Activated B cell treated with CpG ODN at 0.5 μM for 24 hours (primary cell): ENCODE measurements around the gene BPIFB2. TPM values are rescaled to one million over a fixed set of nuclear protein-coding genes. Genes with fewer than 3 reads are reported as not detected.
"Not testable (repeated sequence)": the region's sequence is repeated elsewhere in the genome, so short reads cannot be mapped to it uniquely, and the experiment has no call there.

Experiments used
- ATAC-seq: fragments of 200-7000 bp; cut with Tn5 transposase; one replicate; pipeline ENCODE4 v1.10.0; 2021; ENCODE audit warnings: low read depth, mild to moderate bottlenecking, moderate library complexity
- CTCF ChIA-PET: fragments of 350-600 bp; sonication (Branson Sonifier 250); formaldehyde crosslinking; loops from one replicate; lab custom pipeline; 2021; ENCODE audit warnings: antibody characterized with exemption; lab: Charles Lee
- POLR2A ChIA-PET: fragments of 350-600 bp; sonication (Branson Sonifier 250); formaldehyde crosslinking; loops from one replicate; lab custom pipeline; 2021; ENCODE audit warnings: antibody characterized with exemption; lab: Charles Lee
- DNase-seq: peaks from one replicate; pipeline ENCODE4 v3.0.0; 2022
- H3K27ac Mint-ChIP-seq: one replicate; pipeline ENCODE4 v1.8.0; 2020; ENCODE audit warnings: mixed read lengths
- H3K27me3 Mint-ChIP-seq: one replicate; pipeline ENCODE4 v1.8.0; 2021; ENCODE audit warnings: mixed read lengths
- H3K36me3 Mint-ChIP-seq: one replicate; pipeline ENCODE4 v1.8.0; 2021; ENCODE audit warnings: low read depth, mixed read lengths
- H3K4me1 Mint-ChIP-seq: one replicate; pipeline ENCODE4 v1.8.0; 2021; ENCODE audit warnings: mixed read lengths
- H3K4me3 Mint-ChIP-seq: one replicate; pipeline ENCODE4 v1.8.0; 2020; ENCODE audit warnings: mild to moderate bottlenecking, mixed read lengths
- H3K9me3 Mint-ChIP-seq: one replicate; pipeline ENCODE4 v1.8.0; 2020; ENCODE audit warnings: mixed read lengths
- intact Hi-C: fragments of 100-400 bp; cut with micrococcal nuclease; formaldehyde crosslinking; loops from one replicate; pipeline ENCODE4 v1.15.1; 2024
- total RNA-seq: library from RNA; stranded (reverse); gene quantifications from 2 replicates; pipeline ENCODE4 v1.2.3, GENCODE V29; 2022
- TF ChIP-seq, protein P1 (sequence below): fragments of 200-600 bp; IDR thresholded peaks from one replicate; pipeline ENCODE4 v1.8.0; 2022; ENCODE audit warnings: antibody characterized with exemption, mild to moderate bottlenecking

The BPIFB2 gene
- total RNA-seq, 1 donor from 2014 or later: not detected

DNA sequence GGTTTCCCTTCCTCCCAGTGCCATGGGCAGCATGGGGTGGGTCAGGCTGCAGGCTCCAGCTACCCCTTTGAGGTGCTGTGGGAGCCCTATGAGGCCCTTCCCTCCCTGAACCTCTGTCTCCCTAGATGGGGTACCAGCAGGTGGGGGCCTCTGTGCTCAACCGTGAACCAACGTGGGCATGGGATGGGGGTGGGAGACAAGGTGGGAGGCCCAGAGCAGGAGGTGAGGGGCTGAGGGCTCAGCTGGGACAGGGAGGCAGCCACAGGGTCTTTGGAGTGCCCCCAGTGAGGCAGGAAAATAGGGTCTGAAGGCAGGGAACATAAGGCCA lies 36.6 kb upstream of the BPIFB2 start:
- POLR2A ChIA-PET: interaction anchor here (0.9 to 1.3 kb wide), 2 partner anchors 21 to 1142 kb away, joined by 3 to 4 read pairs; partner anchors contain the start of gene EIF2S2
- H3K4me1 Mint-ChIP-seq: peaks cover 32% of the 10 kb centered on the region
- no peaks in the 10 kb centered on the region for H3K27me3 Mint-ChIP-seq
- no peak overlapping the region for H3K4me3 Mint-ChIP-seq
- ATAC-seq (no peak), DNase-seq (no peak)
- intact Hi-C loops: loop anchor here (5.0 kb wide), 3 partner anchors 36 to 1546 kb away; partner anchors contain the start of genes BPIFB2, DYNLRB1, PLAGL2 and POFUT1
- TF ChIP-seq, protein P1, sequence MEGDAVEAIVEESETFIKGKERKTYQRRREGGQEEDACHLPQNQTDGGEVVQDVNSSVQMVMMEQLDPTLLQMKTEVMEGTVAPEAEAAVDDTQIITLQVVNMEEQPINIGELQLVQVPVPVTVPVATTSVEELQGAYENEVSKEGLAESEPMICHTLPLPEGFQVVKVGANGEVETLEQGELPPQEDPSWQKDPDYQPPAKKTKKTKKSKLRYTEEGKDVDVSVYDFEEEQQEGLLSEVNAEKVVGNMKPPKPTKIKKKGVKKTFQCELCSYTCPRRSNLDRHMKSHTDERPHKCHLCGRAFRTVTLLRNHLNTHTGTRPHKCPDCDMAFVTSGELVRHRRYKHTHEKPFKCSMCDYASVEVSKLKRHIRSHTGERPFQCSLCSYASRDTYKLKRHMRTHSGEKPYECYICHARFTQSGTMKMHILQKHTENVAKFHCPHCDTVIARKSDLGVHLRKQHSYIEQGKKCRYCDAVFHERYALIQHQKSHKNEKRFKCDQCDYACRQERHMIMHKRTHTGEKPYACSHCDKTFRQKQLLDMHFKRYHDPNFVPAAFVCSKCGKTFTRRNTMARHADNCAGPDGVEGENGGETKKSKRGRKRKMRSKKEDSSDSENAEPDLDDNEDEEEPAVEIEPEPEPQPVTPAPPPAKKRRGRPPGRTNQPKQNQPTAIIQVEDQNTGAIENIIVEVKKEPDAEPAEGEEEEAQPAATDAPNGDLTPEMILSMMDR: no peak
- CTCF ChIA-PET: no interaction called here
- H3K27ac Mint-ChIP-seq: no peak overlapping the region
- H3K9me3 Mint-ChIP-seq: peaks cover 2% of the 10 kb centered on the region
- H3K36me3 Mint-ChIP-seq: no peaks in the 10 kb centered on the region

DNA sequence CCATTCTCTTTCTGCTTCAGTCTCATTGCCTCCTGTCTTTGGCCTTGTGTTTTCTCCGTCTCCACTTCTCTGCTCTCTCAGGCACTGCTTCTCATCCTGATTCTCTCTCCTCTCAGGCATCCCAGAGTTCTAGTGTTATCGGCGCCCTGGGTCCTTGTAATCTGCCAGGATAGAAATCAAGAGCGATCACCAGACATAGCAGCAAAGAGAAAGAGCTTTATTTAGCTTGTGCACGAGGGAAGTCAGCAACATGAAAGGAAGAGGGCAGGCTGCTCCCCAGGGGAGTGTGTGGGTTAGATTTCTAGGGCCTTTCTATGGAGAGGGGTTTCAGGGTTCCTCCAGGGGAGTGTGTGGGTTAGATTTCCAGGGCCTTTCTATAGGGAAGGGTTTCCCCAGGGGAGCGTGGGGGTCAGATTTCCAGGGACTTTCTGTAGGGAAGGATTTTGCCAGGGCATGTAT lies 35.8 kb upstream of the BPIFB2 start:
- ATAC-seq (peak; percentile 50), DNase-seq (peak; percentile 55)
- H3K4me3 Mint-ChIP-seq: no peak overlapping the region
- H3K27me3 Mint-ChIP-seq: no peaks in the 10 kb centered on the region
- no peak overlapping the region for H3K27ac Mint-ChIP-seq
- intact Hi-C loops: loop anchor here (1.0 to 5.0 kb wide), 6 partner anchors 21 to 1546 kb away; partner anchors contain the start of genes BPIFB2, DNMT3B, DYNLRB1 and PLAGL2
- H3K9me3 Mint-ChIP-seq: peaks cover 2% of the 10 kb centered on the region
- TF ChIP-seq, protein P1: no peak
- ChIA-PET CTCF (interaction anchor here (1.6 kb wide), 1 partner anchor 125 kb away, joined by 4 read pairs; no protein-coding TSS in a partner anchor), POLR2A (interaction anchor here (0.6 to 1.6 kb wide), 8 partner anchors 10 to 1022 kb away, joined by 3 to 18 read pairs (median 4); partner anchors contain the start of genes MAPRE1 and RALY)
- H3K36me3 Mint-ChIP-seq: no peaks in the 10 kb centered on the region
- H3K4me1 Mint-ChIP-seq: peaks cover 26% of the 10 kb centered on the region

DNA sequence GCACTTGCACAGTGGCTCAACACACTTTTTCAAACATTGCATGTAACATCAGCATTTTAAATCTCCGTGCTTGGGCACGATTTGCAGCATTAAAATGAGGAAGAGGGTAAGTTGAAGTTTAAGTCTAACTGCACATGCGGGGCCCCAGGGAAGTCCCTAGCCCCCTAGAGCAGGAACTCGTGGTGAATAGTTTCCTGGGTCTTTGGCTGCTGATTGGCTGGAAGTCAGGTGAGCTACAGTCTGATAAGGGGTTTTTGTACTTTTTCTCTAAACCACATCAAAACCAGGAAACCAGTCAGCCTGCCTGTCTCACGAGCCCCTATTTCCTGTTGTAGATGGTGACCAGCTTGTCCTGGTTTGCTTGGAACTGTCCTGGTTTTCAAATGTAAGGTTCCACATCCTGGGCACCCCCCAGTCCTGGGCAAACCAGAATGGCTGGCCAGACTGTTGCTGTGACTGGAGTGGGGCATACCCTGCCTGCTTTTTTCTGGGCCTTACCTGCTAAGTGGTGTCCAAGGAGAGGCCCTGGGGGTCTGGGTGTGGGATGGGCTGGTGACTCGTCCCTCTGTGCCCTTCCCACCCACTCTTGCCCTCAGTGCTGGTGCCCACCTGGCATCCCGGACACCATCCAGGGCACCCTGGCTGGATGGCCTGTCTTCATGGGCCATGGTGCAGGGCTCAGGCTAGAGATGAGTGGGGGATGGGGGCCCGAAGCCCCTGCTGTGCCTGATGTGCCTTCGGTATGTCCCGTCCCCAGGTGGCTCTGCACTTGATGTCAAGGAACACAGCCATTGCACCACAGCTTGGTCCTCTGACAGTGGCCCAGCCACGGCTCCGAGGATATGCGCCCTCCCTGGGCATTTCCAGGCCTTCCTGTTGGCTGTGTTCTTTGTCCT lies 35.1 kb upstream of the BPIFB2 start:
- TF ChIP-seq, protein P1: no peak
- intact Hi-C loops: loop anchor here (1.0 to 5.0 kb wide), 6 partner anchors 20 to 1545 kb away; partner anchors contain the start of genes BPIFB2, DNMT3B, DYNLRB1 and PLAGL2
- peaks cover 19% of the 10 kb centered on the region for H3K4me1 Mint-ChIP-seq

DNA sequence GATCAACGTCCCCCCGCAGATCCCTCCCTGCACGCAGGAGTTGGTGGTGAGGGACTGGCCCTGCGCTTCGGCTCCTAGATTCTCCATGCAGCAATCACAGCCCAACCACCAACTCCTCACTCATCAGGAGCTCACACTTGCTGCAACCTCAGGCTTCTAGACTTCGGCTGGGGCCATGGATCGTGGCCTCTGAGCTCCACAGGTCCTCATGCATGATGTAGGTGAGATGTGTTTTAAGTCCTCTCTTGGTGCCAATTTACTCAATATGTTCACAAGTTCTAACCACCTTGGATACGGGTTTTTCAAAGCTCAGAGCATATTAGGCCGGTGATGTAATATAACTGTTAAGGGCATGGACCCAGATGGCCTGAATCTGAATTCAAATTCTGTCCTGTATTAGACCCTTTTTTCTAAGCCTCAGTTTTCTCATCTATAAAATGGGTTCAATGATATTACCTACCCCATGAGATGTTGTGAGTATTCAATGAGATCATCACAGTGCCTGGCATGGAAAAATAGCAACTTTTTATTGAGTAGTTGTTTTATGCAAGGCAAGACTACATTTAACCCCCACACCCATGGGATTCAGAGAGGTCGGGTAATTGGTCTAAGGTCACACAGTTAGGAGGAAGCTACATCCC lies 34.3 kb upstream of the BPIFB2 start:
- no peaks in the 10 kb centered on the region for H3K36me3 Mint-ChIP-seq
- no peak for ATAC-seq
- TF ChIP-seq, protein P1: no peak
- H3K27me3 Mint-ChIP-seq: no peaks in the 10 kb centered on the region
- ChIA-PET POLR2A (interaction anchor here (1.4 to 1.5 kb wide), 2 partner anchors 18 to 1020 kb away, joined by 3 to 5 read pairs; partner anchors contain the start of gene RALY), CTCF (no interaction called here)
- peaks cover 2% of the 10 kb centered on the region for H3K9me3 Mint-ChIP-seq
- H3K4me3 Mint-ChIP-seq: no peak overlapping the region
- no peak overlapping the region for H3K27ac Mint-ChIP-seq
- intact Hi-C loops: loop anchor here (5.0 kb wide), 3 partner anchors 34 to 1544 kb away; partner anchors contain the start of genes BPIFB2, DYNLRB1, PLAGL2 and POFUT1
- DNase-seq: no peak
- peaks cover 12% of the 10 kb centered on the region for H3K4me1 Mint-ChIP-seq

More for the DNA sequence above, 35.1 kb upstream of the BPIFB2 start:
- DNase-seq (peak; percentile 57), ATAC-seq (peak; percentile 94)
- ChIA-PET CTCF (interaction anchor here (1.6 kb wide), 1 partner anchor 124 kb away, joined by 4 read pairs; no protein-coding TSS in a partner anchor), POLR2A (interaction anchor here (0.6 to 1.6 kb wide), 8 partner anchors 9 to 1021 kb away, joined by 3 to 18 read pairs (median 4); partner anchors contain the start of genes MAPRE1 and RALY)
- Mint-ChIP-seq H3K36me3 (no peaks in the 10 kb centered on the region), H3K9me3 (peaks cover 2% of the 10 kb centered on the region), H3K27ac (no peak overlapping the region), H3K4me3 (no peak overlapping the region), H3K27me3 (no peaks in the 10 kb centered on the region)

DNA sequence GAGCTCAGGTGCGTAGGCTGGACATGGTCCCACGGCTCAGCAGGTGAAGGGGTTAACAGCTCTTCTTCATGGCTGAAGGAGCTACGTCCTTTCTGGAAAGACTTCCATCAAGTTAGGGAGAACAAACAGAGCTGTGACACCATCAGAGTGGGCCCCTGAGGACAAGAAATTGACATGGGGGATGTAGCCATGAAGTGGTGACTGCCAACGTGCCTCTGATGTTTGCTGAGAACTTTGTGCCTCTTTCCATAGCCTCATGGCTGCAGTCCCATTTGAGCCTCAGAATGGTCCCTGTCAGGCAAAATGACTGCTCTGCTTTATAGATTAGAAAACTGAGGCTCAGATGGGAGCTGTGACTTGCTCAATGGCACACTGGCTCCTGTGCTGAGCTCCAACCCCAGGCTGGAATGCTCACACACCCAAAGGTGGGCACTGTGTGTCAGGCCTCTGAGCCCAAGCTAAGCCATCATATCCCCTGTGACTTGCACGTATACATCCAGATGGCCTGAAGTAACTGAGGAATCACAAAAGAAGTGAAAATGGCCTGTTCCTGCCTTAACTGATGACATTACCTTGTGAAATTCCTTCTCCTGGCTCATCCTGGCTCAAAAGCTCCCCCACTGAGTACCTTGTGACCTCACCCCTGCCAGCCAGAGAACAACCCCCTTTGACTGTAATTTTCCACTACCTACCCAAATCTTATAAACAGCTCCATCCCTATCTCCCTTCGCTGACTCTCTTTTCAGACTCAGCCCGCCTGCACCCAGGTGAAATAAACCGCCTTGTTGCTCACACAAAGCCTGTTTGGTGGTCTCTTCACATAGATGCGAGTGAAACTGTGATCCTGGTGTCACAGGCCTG lies 33.1 kb upstream of the BPIFB2 start:
- DNase-seq, ATAC-seq, H3K27me3 Mint-ChIP-seq, H3K9me3 Mint-ChIP-seq, H3K4me1 Mint-ChIP-seq, H3K4me3 Mint-ChIP-seq, H3K36me3 Mint-ChIP-seq, CTCF ChIA-PET: not testable (repeated sequence)
- H3K27ac Mint-ChIP-seq: peak overlapping the region; percentile 48
- intact Hi-C loops: loop anchor here (5.0 kb wide), 3 partner anchors 33 to 1543 kb away; partner anchors contain the start of genes BPIFB2, DYNLRB1, PLAGL2 and POFUT1
- POLR2A ChIA-PET: interaction anchor here (1.4 to 1.5 kb wide), 2 partner anchors 9 to 17 kb away, joined by 3 read pairs; no protein-coding TSS in a partner anchor

DNA sequence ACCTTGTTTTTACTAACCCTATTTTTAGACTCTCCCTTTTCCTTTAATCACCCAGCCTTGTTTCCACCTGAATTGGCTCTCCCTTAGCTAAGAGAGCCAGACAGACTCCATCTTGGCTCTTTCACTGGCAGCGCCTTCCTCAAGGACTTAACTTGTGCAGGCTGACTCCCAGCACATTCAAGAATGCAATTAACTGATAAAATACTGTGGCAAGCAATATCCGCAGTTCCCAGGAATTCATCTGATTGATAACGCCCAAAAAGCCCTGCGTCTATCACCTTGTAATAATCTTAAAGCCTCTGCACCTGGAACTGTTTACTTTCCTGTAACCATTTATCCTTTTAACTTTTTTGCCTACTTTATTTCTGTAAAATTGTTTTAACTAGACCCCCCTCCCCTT lies 32.4 kb upstream of the BPIFB2 start:
- DNase-seq, H3K36me3 Mint-ChIP-seq, H3K4me1 Mint-ChIP-seq, CTCF ChIA-PET, ATAC-seq, intact Hi-C loops, H3K4me3 Mint-ChIP-seq, H3K9me3 Mint-ChIP-seq, H3K27me3 Mint-ChIP-seq: not testable (repeated sequence)
- POLR2A ChIA-PET: interaction anchor here (1.4 kb wide), 1 partner anchor 9 kb away, joined by 3 read pairs; no protein-coding TSS in a partner anchor
- peak overlapping the region; percentile 48 for H3K27ac Mint-ChIP-seq
